ENCODE data around the gene GPR37.

The GPR37 gene

DNA sequence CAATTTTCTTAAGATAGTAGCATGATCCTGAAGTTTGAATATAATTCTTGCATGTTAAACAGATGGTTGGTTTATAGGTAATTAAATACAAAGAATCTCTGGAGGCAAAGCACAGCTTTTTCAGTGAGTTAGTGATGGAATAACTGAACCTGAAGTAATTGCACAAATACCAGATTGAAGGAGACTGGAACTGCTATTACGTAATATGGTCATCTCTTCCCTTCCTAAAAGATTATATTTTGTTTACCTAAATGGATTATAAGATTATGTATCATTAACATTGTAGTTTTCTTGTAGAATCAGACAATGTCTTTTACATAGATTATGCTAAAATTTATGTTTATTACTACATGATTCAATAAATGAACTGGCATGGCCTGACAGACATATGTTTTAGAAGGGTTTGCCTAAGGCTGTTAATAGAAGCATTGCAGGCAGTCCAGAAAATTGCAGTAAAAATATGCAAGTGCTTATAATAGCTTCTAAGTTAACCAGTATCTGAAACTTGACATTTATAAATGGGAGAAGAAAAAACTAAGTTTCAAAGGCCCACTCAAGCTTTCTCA, 35.8 kb upstream of the GPR37 start:
- no peak for DNase-seq (ENCODE audit: low read depth)
- no peak overlapping the region for H3K4me3 ChIP-seq (ENCODE audit: control insufficient read depth, low read depth, low read length)
- TF ChIP-seq CTCF (conservative IDR thresholded peaks at IDR 0.05; ENCODE audit: control insufficient read depth, insufficient read depth, low read depth, low read length), result no peak

DNA sequence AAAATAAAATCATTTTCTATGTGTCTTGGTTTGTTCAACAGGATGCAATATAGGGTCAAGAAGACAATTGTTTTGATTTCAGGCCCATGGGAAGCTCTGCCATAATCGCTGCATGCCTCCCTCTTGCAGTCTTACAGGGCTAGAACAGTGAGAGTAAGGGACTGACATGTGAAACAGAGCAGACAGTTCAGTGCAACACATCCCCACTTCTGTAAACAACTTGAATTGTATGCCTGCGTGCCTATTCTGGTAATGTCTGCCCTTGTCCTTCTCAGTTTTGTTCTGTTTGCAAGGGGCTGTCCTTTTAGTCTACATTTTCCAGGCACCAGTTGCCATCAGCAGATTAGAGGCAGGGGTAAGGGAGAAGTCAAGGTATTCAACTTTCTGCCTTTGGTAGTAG, 34.8 kb upstream of the GPR37 start:
- no peak for TF ChIP-seq CTCF (conservative IDR thresholded peaks at IDR 0.05; ENCODE audit: control insufficient read depth, insufficient read depth, low read depth, low read length)
- H3K4me3 ChIP-seq (ENCODE audit: control insufficient read depth, low read depth, low read length), result no peak overlapping the region
- no peak for DNase-seq (ENCODE audit: low read depth)

- no peak overlapping the region for H3K4me3 ChIP-seq (ENCODE audit: control insufficient read depth, low read depth, low read length)
- no peak for DNase-seq (ENCODE audit: low read depth)
- TF ChIP-seq CTCF (conservative IDR thresholded peaks at IDR 0.05; ENCODE audit: control insufficient read depth, insufficient read depth, low read depth, low read length), result no peak
Measured at GRCh38 chr7:124799448-124799847, 33.9 kb upstream of the GPR37 start.

- TF ChIP-seq CTCF (conservative IDR thresholded peaks at IDR 0.05; ENCODE audit: control insufficient read depth, insufficient read depth, low read depth, low read length), result no peak
- no peak overlapping the region for H3K4me3 ChIP-seq (ENCODE audit: control insufficient read depth, low read depth, low read length)
- DNase-seq (ENCODE audit: low read depth), result no peak
Measured at GRCh38 chr7:124796771-124797170, 31.2 kb upstream of the GPR37 start.

- TF ChIP-seq CTCF (conservative IDR thresholded peaks at IDR 0.05; ENCODE audit: control insufficient read depth, insufficient read depth, low read depth, low read length), result no peak
- no peak for DNase-seq (ENCODE audit: low read depth)
Measured at GRCh38 chr7:124792696-124793095, 27.1 kb upstream of the GPR37 start.

DNA sequence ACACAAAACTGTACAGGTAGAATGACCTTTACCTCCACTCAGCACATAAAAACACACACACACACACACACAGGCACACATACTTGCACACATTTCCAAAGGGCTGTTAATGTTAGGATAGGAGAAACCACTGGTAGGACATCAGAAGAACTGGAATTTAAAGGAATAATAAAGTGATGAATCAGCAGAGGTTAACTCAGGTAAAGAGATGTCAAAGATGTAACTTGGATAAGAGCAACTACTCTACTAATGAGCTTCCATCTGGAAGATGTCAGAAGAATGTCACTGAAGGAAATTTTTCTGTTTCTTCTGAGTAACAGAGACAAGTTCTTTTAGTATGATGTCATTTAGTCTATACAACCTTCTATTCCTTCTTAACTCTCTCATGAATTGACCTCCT, 26.4 kb upstream of the GPR37 start:
- no peak overlapping the region for H3K4me3 ChIP-seq (ENCODE audit: control insufficient read depth, low read depth, low read length)
- TF ChIP-seq CTCF (conservative IDR thresholded peaks at IDR 0.05; ENCODE audit: control insufficient read depth, insufficient read depth, low read depth, low read length), result no peak
- DNase-seq (ENCODE audit: low read depth), result no peak

More at GRCh38 chr7:124792696-124793095, 27.1 kb upstream of the GPR37 start:
- no peak overlapping the region for H3K4me3 ChIP-seq (ENCODE audit: control insufficient read depth, low read depth, low read length)

GRCh38 chr7:124791426-124791825, 25.8 kb upstream of the GPR37 start:
- DNase-seq (ENCODE audit: low read depth), result no peak
- TF ChIP-seq CTCF (conservative IDR thresholded peaks at IDR 0.05; ENCODE audit: control insufficient read depth, insufficient read depth, low read depth, low read length), result no peak
- no peak overlapping the region for H3K4me3 ChIP-seq (ENCODE audit: control insufficient read depth, low read depth, low read length)

Measured in fibroblast of mammary gland (primary cell).